IMR-90 (cell line): ENCODE results near the gene ARHGAP15. TPM values are rescaled to one million over a fixed set of nuclear protein-coding genes. Genes with fewer than 3 reads are reported as not detected.

Experiments
- ATAC-seq: fragments of 200-7000 bp; cut with Tn5 transposase; 2 replicates; pipeline ENCODE4 v1.9.1; 2020; ENCODE audit warnings: low read depth, mild to moderate bottlenecking, moderate library complexity
- BruUV-seq: library from RNA; stranded (reverse); fragments of 400-500 nt; replicated peaks from 2 replicates; lab custom pipeline; 2021; lab: Mats Ljungman, UMichigan
- CTCF ChIA-PET: fragments of 300-600 bp; formaldehyde crosslinking; extraction: SDS; loops from one replicate; lab custom pipeline; 2021; ENCODE audit warnings: antibody characterized with exemption; lab: Yijun Ruan, JAX
- POLR2A ChIA-PET: fragments of 300-600 bp; sonication (Branson Sonifier 250); formaldehyde crosslinking; loops from one replicate; lab custom pipeline; 2022; ENCODE audit warnings: antibody characterized with exemption; ENCODE audit not compliant: unreplicated experiment; lab: Charles Lee
- DNase-seq: peaks from one replicate; pipeline ENCODE4 v3.0.0; 2013
- H2AFZ ChIP-seq: replicated peaks from 2 replicates; pipeline ENCODE3; 2013; ENCODE audit warnings: low read length, mild to moderate bottlenecking; ENCODE audit not compliant: poor library complexity
- H2AK5ac ChIP-seq: 2 replicates; pipeline ENCODE4 v1.6.1; 2013; ENCODE audit warnings: low read depth, low read length, inconsistent platforms
- H2AK9ac ChIP-seq: replicated peaks from 2 replicates; pipeline ENCODE3; 2013; ENCODE audit warnings: mild to moderate bottlenecking, low read depth, low read length, moderate library complexity; ENCODE audit not compliant: poor library complexity
- H2BK120ac ChIP-seq: 2 replicates; pipeline ENCODE4 v1.6.1; 2013; ENCODE audit warnings: low read depth, low read length, inconsistent platforms
- H2BK15ac ChIP-seq: 3 replicates; pipeline ENCODE4 v1.6.1; 2013; ENCODE audit warnings: low read depth, low read length, inconsistent platforms
- H2BK20ac ChIP-seq: 2 replicates; pipeline ENCODE4 v1.6.1; 2013; ENCODE audit warnings: low read depth, mild to moderate bottlenecking, inconsistent platforms, low read length, moderate library complexity
- H2BK5ac ChIP-seq: 2 replicates; pipeline ENCODE4 v1.6.1; 2013; ENCODE audit warnings: mild to moderate bottlenecking, low read depth, low read length, inconsistent platforms; ENCODE audit not compliant: poor library complexity, severe bottlenecking
- H3K14ac ChIP-seq: replicated peaks from 2 replicates; pipeline ENCODE4 v1.6.1; 2013; ENCODE audit warnings: low read depth, low read length, inconsistent platforms
- H3K18ac ChIP-seq: 2 replicates; pipeline ENCODE4 v1.6.1; 2013; ENCODE audit warnings: low read depth, low read length, control low read depth
- H3K23ac ChIP-seq: 2 replicates; pipeline ENCODE4 v1.6.1; 2013; ENCODE audit warnings: low read depth, low read length, inconsistent platforms
- H3K27ac ChIP-seq: 2 replicates; pipeline ENCODE4 v1.5.1; 2013; ENCODE audit warnings: mild to moderate bottlenecking, control low read depth, low read length; ENCODE audit not compliant: insufficient read depth
- H3K27me3 ChIP-seq: 2 replicates; pipeline ENCODE4 v1.6.1; 2013; ENCODE audit warnings: low read length; ENCODE audit not compliant: control insufficient read depth, insufficient read depth
- H3K36me3 ChIP-seq: 2 replicates; pipeline ENCODE4 v1.6.1; 2013; ENCODE audit warnings: low read length, mixed read lengths; ENCODE audit not compliant: control insufficient read depth, insufficient read depth
- H3K4ac ChIP-seq: 2 replicates; pipeline ENCODE4 v1.6.1; 2013; ENCODE audit warnings: low read depth, low read length, inconsistent platforms
- H3K4me1 ChIP-seq: 2 replicates; pipeline ENCODE4 v1.6.1; 2013; ENCODE audit warnings: low read length, mixed read lengths; ENCODE audit not compliant: control insufficient read depth, insufficient read depth
- H3K4me2 ChIP-seq: 2 replicates; pipeline ENCODE4 v1.6.1; 2013; ENCODE audit warnings: low read depth, mild to moderate bottlenecking, control low read depth, low read length, moderate library complexity
- H3K4me3 ChIP-seq: 2 replicates; pipeline ENCODE4 v1.5.1; 2013; ENCODE audit warnings: low read depth, mild to moderate bottlenecking, control low read depth, low read length, moderate library complexity; ENCODE audit not compliant: insufficient read depth
- H3K56ac ChIP-seq: 2 replicates; pipeline ENCODE4 v1.6.1; 2013; ENCODE audit warnings: low read length, inconsistent platforms; ENCODE audit not compliant: insufficient read depth; ENCODE audit errors: extremely low read depth
- H3K79me1 ChIP-seq, 2 experiments: 2 replicates each; pipeline ENCODE4 v1.6.1; 2013; ENCODE audit warnings: low read length in 2 of 2, inconsistent platforms in 1 of 2, low read depth in 1 of 2
- H3K9ac ChIP-seq: 2 replicates; pipeline ENCODE4 v1.6.1; 2013; ENCODE audit warnings: low read depth, low read length, control low read depth
- H3K9me1 ChIP-seq: 2 replicates; pipeline ENCODE4 v1.6.1; 2013; ENCODE audit warnings: low read length, inconsistent platforms; ENCODE audit not compliant: insufficient read depth
- H3K9me3 ChIP-seq: 2 replicates; pipeline ENCODE4 v1.6.1; 2013; ENCODE audit warnings: low read length; ENCODE audit not compliant: control insufficient read depth, insufficient read depth
- H4K20me1 ChIP-seq: 2 replicates; pipeline ENCODE4 v1.6.1; 2013; ENCODE audit warnings: low read length, inconsistent platforms; ENCODE audit not compliant: insufficient read depth
- H4K5ac ChIP-seq: 2 replicates; pipeline ENCODE4 v1.6.1; 2013; ENCODE audit warnings: mild to moderate bottlenecking, low read depth, low read length, control low read depth
- H4K8ac ChIP-seq, 2 experiments: 2 replicates each; pipeline ENCODE4 v1.6.1; 2013; ENCODE audit warnings: low read depth in 2 of 2, low read length in 2 of 2, control low read depth in 1 of 2, inconsistent platforms in 1 of 2
- H4K91ac ChIP-seq: 2 replicates; pipeline ENCODE4 v1.6.1; 2013; ENCODE audit warnings: low read depth, low read length, inconsistent platforms; ENCODE audit not compliant: insufficient read depth
- BHLHE40 ChIP-seq: fragments of 150-350 bp; IDR thresholded peaks from 2 replicates; pipeline ENCODE4 v1.6.1; 2016; ENCODE audit warnings: mild to moderate bottlenecking, low read depth, low read length
- FOS ChIP-seq: fragments of 150-350 bp; IDR thresholded peaks from 2 replicates; pipeline ENCODE4 v1.6.1; 2016; ENCODE audit warnings: low read depth, low read length
- RAD21 ChIP-seq: IDR thresholded peaks from 2 replicates; pipeline ENCODE4 v1.6.1; 2012; ENCODE audit warnings: low read length, improper control_type of control experiment
- RCOR1 ChIP-seq: IDR thresholded peaks from 2 replicates; pipeline ENCODE4 v1.6.1; 2012; ENCODE audit warnings: mild to moderate bottlenecking, low read length, improper control_type of control experiment; ENCODE audit not compliant: insufficient replicate concordance
- USF2 ChIP-seq: fragments of 150-350 bp; IDR thresholded peaks from 2 replicates; pipeline ENCODE4 v1.6.1; 2017; ENCODE audit warnings: mild to moderate bottlenecking, antibody characterized with exemption, low read length, low read depth
- WGBS, 2 experiments: methylation state at CpG; one replicate each; pipeline versions ENCODE4 v1.1.5 to v1.1.7; 2013; ENCODE audit warnings: missing lambda C conversion rate in 2 of 2; ENCODE audit not compliant: insufficient read length in 1 of 2; ENCODE audit errors: extremely low coverage in 2 of 2; 5-methylcytosine and 5-hydroxymethylcytosine counted together
- dilution Hi-C: fragments of 300-500 bp; cut with HindIII; formaldehyde crosslinking; loops from one replicate; pipeline ENCODE4 v1.14.3; 2018; ENCODE audit warnings: low sequenced_read_pairs; ENCODE audit not compliant: unreplicated experiment
- in situ Hi-C: fragments of 300-500 bp; cut with MboI; formaldehyde crosslinking; loops from 3 replicates; pipeline ENCODE4 v1.14.3; 2019; ENCODE audit warnings: low sequenced_read_pairs, inconsistent platforms, mixed read lengths
- intact Hi-C: fragments of 100-400 bp; cut with micrococcal nuclease; formaldehyde crosslinking; loops from 2 replicates; pipeline ENCODE4 v1.10.0; 2022
- polyA plus RNA-seq, 3 experiments: library from polyadenylated mRNA; depleted of rRNA; stranded (reverse); fragments of >200 nt; gene quantifications; 2 replicates each; pipeline ENCODE4 v1.2.3, GENCODE V29; 2012; ENCODE audit warnings: low replicate concordance in 1 of 3
- total RNA-seq: library from RNA; depleted of rRNA; stranded (reverse); fragments of >200 nt; gene quantifications from 2 replicates; pipeline ENCODE4 v1.2.3, GENCODE V29; 2012

Gene ARHGAP15
- total and polyA plus RNA-seq, 2 of the 4 experiments (the other 2 are of a cell fraction) = not detected

GRCh38 chr2:143262389-143262788 is 133.2 kb downstream of the ARHGAP15 start:
- Histone ChIP-seq H3K4me3 (no peak overlapping the region), H2AK5ac (no peak overlapping the region), H3K56ac (no peak overlapping the region), H2BK5ac (no peak overlapping the region), H3K23ac (no peak overlapping the region), H2BK20ac (no peak overlapping the region), H4K8ac (no peak overlapping the region), H3K9ac (no peak overlapping the region), H2BK120ac (no peak overlapping the region), H2AFZ (no peak overlapping the region), H3K18ac (no peak overlapping the region), H2BK15ac (no peak overlapping the region), H4K91ac (no peak overlapping the region), H3K9me1 (no peaks in the 10 kb centered on the region; the same call in 1 of the 2 replicates), H3K27me3 (peaks cover 2% of the 10 kb centered on the region; the same call in 1 of the 2 replicates), H3K4ac (no peak overlapping the region), H2AK9ac (no peak overlapping the region), H3K14ac (no peak overlapping the region), H3K27ac (no peak overlapping the region), H4K5ac (no peak overlapping the region), H4K20me1 (no peaks in the 10 kb centered on the region), H3K9me3 (no peaks in the 10 kb centered on the region), H3K36me3 (no peaks in the 10 kb centered on the region), H3K4me1 (0 out of 2 replicates have a peak, but pooled peaks cover 2% of the 10 kb centered on the region), H3K4me2 (no peak overlapping the region), H3K79me1 (no peaks in the 10 kb centered on the region)
- TF ChIP-seq RCOR1 (no peak), RAD21 (no peak), BHLHE40 (no peak), FOS (no peak), USF2 (no peak)
- dilution Hi-C loops (no loop called here), intact Hi-C loops (no loop called here), in situ Hi-C loops (no loop called here)
- no peak for ATAC-seq
- no peak for DNase-seq
- ChIA-PET POLR2A (no interaction called here), CTCF (interaction anchor here (0.6 to 1.1 kb wide), 2 partner anchors 8 to 150 kb away, joined by 3 to 4 read pairs; no protein-coding TSS in a partner anchor)
- BruUV-seq = no TSS peak
- no CpG with 5 or more reads among the region's 4 CpGs for WGBS, 2 experiments
